HepG2 (cell line): ENCODE results near the gene CTNNA2.

ENCODE experiments used
- ATRX ChIP-seq: sonication (generic); formaldehyde crosslinking; IDR thresholded peaks from 2 replicates; pipeline ENCODE4 v1.4.0; 2020; ENCODE audit warnings: missing genetic modification reagents, borderline replicate concordance
- HOXD1 ChIP-seq: sonication (generic); formaldehyde crosslinking; IDR thresholded peaks from 2 replicates; pipeline ENCODE4 v1.5.0; 2020; ENCODE audit warnings: missing genetic modification reagents
- MAFG ChIP-seq: sonication (generic); formaldehyde crosslinking; IDR thresholded peaks from 2 replicates; pipeline ENCODE4 v1.5.1; 2020; ENCODE audit warnings: mild to moderate bottlenecking, missing genetic modification reagents
- NFRKB ChIP-seq: fragments of 450-650 bp; IDR thresholded peaks from 2 replicates; pipeline ENCODE4 v1.6.1; 2017
- NR1H2 ChIP-seq: sonication (generic); formaldehyde crosslinking; IDR thresholded peaks from 2 replicates; pipeline ENCODE4 v1.8.1; 2022; ENCODE audit warnings: low read depth, missing genetic modification reagents, borderline replicate concordance
- NR2F1 ChIP-seq, 2 experiments: fragments of 450-650 bp in 1 of 2; formaldehyde crosslinking in 1 of 2; IDR thresholded peaks; 2 replicates each; pipeline versions ENCODE4 v1.5.0 to v1.6.1; 2016 to 2020; ENCODE audit warnings: mild to moderate bottlenecking in 1 of 2, missing compliant biosample characterization in 1 of 2, missing genetic modification reagents in 1 of 2, moderate library complexity in 1 of 2
- RNF2 ChIP-seq: fragments of 450-650 bp; conservative IDR thresholded peaks from 2 replicates; pipeline ENCODE4 v1.6.1; 2016; ENCODE audit warnings: low read depth
- TAF15 ChIP-seq: fragments of 200-400 bp; formaldehyde crosslinking; IDR thresholded peaks from one replicate; pipeline ENCODE4 v1.6.1; 2018; ENCODE audit warnings: mild to moderate bottlenecking, low read depth, low read length; ENCODE audit not compliant: poor library complexity, severe bottlenecking
- TBP ChIP-seq: sonication (generic); formaldehyde crosslinking; IDR thresholded peaks from 2 replicates; pipeline ENCODE4 v1.5.0; 2020; ENCODE audit warnings: missing genetic modification reagents
- ZNF282 ChIP-seq: fragments of 450-650 bp; IDR thresholded peaks from 2 replicates; pipeline ENCODE4 v1.6.1; 2018; ENCODE audit not compliant: partially characterized antibody
- ZNF501 ChIP-seq: sonication (generic); formaldehyde crosslinking; IDR thresholded peaks from 2 replicates; pipeline ENCODE4 v1.5.1; 2020; ENCODE audit warnings: mild to moderate bottlenecking, moderate library complexity, missing genetic modification reagents

DNA sequence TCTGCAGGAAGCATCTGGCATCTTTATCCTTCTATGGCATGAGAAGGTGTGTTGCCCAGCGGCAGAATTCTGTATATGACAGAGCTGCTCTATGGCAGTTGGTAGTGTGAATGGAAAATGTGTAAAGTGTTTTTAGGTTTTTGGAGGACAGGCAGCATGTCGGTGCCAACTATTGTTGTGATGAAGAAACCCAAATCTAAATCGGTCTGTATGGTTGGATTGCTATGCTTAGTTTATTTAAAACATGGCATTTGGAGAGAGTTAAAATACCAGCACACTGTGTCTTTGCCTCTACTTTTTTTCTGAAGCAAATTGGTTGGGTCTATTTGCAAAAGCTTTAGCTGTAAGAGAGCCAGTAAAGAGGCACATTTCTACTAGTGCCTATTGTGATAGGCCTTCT, 136.7 kb downstream of the CTNNA2 start:
- TF ChIP-seq ATRX (CRISPR knock-in tag) (no peak), NFRKB (no peak), NR2F1 (CRISPR knock-in tag; IDR thresholded peaks at IDR 0.05) (no peak), MAFG (no peak), HOXD1 (CRISPR knock-in tag) (no peak), NR1H2 (no peak), ZNF501 (no peak), TBP (CRISPR knock-in tag) (no peak), RNF2 (no peak), TAF15 (no peak), ZNF282 (no peak)
